HG03558 (cell line): ENCODE results near the gene SLC20A1.
"Not testable (repeated sequence)": the region's sequence is repeated elsewhere in the genome, so short reads cannot be mapped to it uniquely, and the experiment has no call there.

Source experiments
- ATAC-seq: cut with Tn5 transposase; IDR thresholded peaks from one replicate; pipeline ENCODE4 v1.9.1; 2021; ENCODE audit warnings: moderate number of reproducible peaks; ENCODE audit not compliant: unreplicated experiment; ENCODE audit errors: extremely low read depth

Gene SLC20A1

DNA sequence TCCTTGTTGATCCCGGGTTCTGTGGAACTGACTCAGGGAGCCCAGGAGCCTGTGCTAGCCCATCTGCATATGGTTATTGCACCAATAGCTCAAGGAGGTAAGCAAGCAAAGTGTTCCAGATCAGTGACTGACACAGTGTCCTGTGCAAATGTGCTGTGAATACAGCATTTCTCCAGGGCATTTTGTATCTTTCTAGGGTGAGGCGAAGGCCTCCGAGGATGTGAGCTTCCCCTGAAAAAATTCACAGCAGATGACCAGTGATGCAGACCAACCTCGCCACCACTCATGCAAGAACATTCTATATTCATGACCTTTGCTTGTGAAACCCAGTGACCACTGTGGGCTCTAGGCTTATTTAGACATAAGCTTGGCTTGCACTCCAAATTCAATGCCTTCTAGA is 59.8 kb downstream of the SLC20A1 start:
- no peak for ATAC-seq

DNA sequence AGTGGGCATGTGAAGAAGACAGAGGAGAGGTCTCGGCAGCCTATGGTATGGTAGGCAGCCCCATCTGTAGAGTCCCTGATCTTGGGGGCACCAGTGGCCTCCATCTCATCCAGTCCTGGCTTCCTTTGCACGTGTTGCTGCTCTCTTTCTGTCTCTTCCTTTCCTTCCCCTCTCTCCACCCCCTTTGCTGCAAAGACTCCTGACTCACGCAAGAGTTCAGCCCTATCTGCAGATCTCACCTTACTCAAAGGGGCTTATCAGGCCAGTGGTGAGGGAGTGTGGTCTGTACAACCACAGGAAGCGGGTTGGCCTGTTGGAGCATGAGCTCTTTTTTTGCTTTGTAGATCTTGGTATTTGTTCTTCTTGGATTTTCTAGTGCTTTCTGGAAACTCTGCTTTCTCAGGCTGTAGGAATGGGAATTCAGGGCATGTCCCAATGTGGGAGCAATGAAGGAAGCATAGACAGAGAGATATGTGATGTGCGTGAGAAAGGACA is 60.5 kb downstream of the SLC20A1 start:
- ATAC-seq: no peak

DNA sequence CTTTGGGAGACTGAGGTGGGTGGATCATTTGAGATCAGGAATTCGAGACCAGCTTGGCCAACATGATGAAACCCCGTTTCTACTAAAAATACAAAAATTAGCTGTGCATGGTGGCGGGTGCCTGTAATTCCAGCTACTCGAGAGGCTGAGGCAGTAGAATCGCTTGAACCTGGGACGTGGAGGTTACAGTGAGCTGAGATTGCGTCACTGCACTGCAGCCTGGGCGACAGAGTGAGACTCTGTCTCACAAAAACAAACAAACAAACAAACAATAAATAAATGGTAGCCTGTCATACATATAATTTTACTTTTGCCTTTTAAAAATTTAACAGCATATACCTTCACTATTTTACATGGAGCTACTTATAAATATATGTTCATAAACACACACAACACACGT is 61.2 kb downstream of the SLC20A1 start:
- ATAC-seq: not testable (repeated sequence)

DNA sequence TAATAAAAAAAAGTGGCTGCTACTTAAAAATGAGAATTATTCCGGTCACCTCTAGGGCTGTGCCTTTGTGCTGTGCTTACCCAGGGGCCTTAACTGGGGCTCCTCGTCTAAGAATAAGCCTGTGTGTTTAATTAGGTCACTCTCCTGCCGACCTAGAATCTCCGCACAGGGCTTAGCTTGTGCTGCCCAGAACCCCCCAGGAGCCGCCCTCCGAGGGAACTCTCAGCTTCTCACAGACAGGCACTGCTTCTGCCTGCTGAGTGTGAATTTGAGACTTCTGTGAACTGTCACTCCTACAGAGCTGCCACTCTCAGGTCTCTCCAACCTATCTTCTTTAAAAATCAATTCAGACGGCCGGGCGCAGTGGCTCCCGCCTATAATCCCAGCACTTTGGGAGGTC is 63.2 kb downstream of the SLC20A1 start:
- ATAC-seq: no peak

GRCh38 chr2:112709703-112710102 is 64.0 kb downstream of the SLC20A1 start:
- ATAC-seq: no peak

DNA sequence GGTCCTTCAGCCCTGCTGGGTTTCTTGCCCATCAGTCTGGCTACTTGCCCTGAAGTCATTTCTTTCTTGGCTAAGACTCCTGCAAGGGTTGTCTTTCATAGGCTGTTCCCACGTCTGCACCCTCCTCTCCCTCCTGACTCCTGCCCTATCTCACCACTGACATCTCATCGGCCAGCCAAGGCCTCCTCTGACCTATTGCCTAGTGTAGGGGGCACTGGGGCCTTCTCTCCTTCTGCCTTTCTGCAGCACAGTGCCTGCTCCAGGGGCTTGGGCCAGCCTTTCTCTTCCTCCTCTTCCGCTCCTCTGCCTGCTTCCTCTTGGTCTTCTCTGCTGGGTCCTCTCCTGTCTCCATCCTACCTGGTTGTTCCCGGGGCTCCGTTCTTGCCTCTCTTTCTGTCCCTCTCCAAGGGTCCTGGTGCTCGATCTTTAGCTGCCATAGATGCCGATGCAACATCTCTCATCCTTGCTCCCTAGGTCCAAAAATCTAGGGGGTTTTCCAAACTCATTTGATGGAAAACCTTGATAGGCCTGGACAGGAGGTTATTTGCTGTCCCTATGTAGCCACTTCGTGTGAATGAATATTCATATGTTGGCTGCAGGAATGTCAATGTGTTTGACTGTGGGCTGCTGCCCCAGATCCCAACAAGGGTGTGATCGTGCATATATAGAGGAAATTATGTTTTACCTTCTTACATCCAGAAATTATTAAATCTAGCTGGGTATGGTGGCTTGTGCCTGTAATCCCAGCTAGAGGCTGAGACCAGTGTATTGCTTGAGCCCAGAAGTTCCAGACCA is 65.4 kb downstream of the SLC20A1 start:
- no peak for ATAC-seq

- no peak for ATAC-seq
Observed at GRCh38 chr2:112712465-112712864, 66.7 kb downstream of the SLC20A1 start.

DNA sequence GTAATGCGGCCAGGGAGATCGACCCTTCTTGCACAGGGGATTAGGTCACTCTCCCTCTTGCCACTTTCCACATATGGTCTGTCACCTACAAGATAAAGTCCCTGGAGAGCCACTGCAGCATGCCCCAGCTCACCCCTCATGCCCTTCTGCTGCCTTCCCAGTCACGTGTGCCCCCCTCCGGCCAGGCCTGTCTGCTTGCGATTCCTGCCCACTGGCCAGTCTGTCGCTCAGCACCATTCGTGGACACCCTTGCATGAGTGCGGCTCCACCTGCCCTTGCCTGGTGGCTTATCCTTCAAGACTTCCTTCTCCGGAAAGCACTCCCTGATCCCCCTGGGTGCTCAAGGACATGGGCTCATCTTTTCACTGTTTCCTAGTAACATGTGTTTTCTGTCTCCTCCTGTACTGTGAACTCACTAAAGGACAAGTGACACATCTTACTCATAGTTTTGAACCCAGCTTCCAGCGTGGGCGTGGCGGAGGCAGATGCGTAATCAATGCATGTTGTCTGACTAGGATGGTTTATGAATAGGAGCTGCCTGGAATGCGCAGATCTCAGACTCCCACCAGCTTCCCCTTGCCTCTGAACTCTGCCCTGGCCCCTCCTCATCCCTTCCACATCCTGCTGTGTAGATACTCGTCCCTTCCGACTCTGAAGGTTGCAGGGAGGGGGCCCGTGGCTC is 67.3 kb downstream of the SLC20A1 start:
- no peak for ATAC-seq
